Measurements from ENCODE around the gene ZNF750. TPM values are rescaled to one million over a fixed set of nuclear protein-coding genes. Genes with fewer than 3 reads are reported as not detected.

Gene ZNF750
- total and polyA plus RNA-seq, 10 donors = 0.05 to 0.16 (median 0.13) TPM; not detected in 5

DNA sequence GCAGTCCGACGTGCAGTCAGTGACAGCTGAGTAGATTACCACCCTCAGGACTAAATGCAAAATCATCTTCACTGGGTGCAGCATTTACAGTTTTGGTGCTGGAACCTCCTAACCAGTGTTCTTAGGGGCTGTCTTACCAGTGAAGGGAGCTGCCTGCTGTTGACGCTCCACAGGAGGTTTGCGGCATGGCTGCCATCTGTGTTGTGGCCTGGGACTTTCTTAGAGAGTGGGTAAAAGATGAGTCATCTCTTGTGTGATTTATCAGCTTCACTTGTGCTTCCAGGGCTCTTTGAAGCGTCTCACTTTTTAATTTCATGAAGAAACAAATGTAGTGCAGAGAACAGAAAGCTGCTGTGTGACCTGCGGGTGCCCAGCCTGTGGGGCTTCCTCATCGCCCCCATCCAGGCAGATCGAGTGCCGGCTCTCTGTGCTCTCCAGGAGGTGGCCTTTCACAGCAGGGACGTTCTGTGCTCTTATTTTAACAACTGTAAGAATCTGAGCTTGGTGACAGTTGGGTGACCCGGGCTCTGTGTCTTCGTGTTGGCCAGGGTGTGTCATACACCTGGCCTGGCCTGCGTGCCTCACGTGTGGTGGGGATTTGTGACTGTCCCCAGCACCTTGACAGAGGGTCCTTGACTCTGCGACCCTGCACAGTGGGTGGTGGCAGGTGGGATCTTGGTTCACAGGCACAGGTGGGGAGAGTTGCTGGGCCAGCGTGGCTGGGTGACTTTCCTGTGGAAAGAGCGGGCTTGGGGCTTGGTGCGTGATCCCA is 24.3 kb upstream of the ZNF750 start:
- Histone ChIP-seq H3K27ac (peak overlapping the region; percentile 46 to 88 (median 67)), H3K27me3 (replicated peaks in 1 of 7) (no peaks in the 10 kb centered on the region), H3K4me1 (peaks cover 43 to 91% (median 68%) of the 10 kb centered on the region in 6 donors), H3K4me3 (peak overlapping the region in 1 of 8 donors; percentile 28), H3K36me3 (peaks cover 0 to 15% (median 0%) of the 10 kb centered on the region in 6 donors), H3K9me3 (no peaks in the 10 kb centered on the region)
- DNase-seq = peak; percentile 89
- TF ChIP-seq, protein P1, sequence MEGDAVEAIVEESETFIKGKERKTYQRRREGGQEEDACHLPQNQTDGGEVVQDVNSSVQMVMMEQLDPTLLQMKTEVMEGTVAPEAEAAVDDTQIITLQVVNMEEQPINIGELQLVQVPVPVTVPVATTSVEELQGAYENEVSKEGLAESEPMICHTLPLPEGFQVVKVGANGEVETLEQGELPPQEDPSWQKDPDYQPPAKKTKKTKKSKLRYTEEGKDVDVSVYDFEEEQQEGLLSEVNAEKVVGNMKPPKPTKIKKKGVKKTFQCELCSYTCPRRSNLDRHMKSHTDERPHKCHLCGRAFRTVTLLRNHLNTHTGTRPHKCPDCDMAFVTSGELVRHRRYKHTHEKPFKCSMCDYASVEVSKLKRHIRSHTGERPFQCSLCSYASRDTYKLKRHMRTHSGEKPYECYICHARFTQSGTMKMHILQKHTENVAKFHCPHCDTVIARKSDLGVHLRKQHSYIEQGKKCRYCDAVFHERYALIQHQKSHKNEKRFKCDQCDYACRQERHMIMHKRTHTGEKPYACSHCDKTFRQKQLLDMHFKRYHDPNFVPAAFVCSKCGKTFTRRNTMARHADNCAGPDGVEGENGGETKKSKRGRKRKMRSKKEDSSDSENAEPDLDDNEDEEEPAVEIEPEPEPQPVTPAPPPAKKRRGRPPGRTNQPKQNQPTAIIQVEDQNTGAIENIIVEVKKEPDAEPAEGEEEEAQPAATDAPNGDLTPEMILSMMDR (IDR thresholded peaks at IDR 0.05 in 8 of 11, conservative IDR thresholded peaks at IDR 0.05 in 3 of 11) = peak in 2 of 11 experiments; percentile 8 to 24
- TF ChIP-seq POLR2A (IDR thresholded peaks at IDR 0.05) (no peak), POLR2AphosphoS5 (IDR thresholded peaks at IDR 0.05) (peak; percentile 55 to 61 (median 59))
- WGBS, 5 donors = 35 to 65% (median 54%) methylated on average over 8 to 18 of the region's 18 CpGs
- intact Hi-C loops (cut with DNase I; ENCODE audit: low total_unique reads) = no loop called here

DNA sequence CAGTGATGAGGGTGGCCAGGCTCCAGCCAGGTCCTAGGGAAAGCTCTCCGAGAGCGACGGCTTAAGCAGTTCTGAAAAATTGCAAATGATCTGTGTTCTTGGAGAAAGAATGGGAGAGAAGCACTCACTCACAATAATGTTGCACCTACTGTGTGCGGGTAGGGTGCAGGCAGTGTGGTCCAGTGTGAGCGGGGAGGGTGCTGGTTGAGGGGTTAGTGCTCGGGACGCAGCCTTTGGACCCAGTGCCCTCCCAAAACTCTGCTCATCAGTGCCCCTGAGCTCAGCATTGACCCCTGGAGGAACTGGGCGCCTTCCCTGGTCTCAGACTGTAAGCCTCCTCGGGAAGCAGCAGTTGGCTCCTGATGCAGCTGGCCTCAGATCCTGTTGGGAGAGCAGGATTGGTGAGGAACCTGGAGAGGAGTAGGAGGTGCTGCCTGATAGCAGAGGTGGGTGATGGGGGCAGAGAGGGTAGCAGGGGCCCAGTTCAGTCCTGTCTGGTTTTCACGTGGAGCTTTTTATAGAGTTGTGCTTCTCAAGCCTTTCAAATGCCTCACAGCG is 23.6 kb upstream of the ZNF750 start:
- Histone ChIP-seq H3K9me3 (no peaks in the 10 kb centered on the region), H3K36me3 (peaks cover 0 to 15% (median 0%) of the 10 kb centered on the region in 6 donors), H3K27me3 (replicated peaks in 1 of 7) (no peaks in the 10 kb centered on the region), H3K4me3 (peak overlapping the region in 1 of 8 donors; percentile 28), H3K27ac (peak overlapping the region in 7 of 8 donors; percentile 46 to 88 (median 73)), H3K4me1 (peaks cover 46 to 94% (median 68%) of the 10 kb centered on the region in 6 donors)
- intact Hi-C loops (cut with DNase I; ENCODE audit: low total_unique reads) = no loop called here
- no peak for TF ChIP-seq POLR2AphosphoS5 (IDR thresholded peaks at IDR 0.05)
- TF ChIP-seq, protein P1 (IDR thresholded peaks at IDR 0.05 in 8 of 11, conservative IDR thresholded peaks at IDR 0.05 in 3 of 11) = no peak
- TF ChIP-seq POLR2A (IDR thresholded peaks at IDR 0.05) = no peak
- WGBS, 5 donors = 81 to 87% (median 85%) methylated on average over 11 of the region's 11 CpGs
- peak; percentile 71 for DNase-seq

DNA sequence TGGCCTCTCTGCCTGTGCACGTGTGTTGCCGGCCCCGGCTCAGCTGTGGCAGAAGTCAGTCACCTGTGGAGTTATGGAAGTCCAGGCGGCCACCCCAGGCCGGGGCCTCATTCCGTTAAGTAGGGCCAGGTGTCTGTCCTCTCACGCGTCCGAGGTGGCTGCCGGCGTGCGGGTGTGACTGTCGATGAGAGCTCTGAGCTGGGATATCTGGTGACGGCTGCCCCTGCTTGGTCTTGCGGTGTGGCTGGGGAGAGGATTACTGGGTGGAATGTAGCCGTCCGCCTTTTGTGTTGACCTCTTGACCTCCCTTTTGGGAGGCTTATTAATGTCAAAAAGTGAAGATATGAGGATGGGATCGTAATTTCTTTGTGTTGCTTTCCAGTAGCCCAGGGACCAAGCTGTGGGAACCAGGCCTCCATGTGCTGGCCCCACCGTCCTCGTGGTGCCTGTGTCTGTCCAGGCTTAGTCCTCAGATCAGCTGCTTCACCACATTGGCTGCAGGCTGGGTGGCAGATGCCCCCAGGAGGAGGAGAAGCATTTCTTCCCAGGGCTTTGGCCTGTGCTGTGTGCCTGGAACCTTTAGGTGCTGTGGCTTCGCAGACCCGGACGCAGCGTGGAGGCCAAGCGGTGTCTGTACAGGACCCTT is 23.0 kb upstream of the ZNF750 start:
- TF ChIP-seq, protein P1 (IDR thresholded peaks at IDR 0.05 in 8 of 11, conservative IDR thresholded peaks at IDR 0.05 in 3 of 11) = no peak
- TF ChIP-seq POLR2AphosphoS5 (IDR thresholded peaks at IDR 0.05) (no peak), POLR2A (IDR thresholded peaks at IDR 0.05) (no peak)
- DNase-seq = peak; percentile 78
- Histone ChIP-seq H3K27me3 (replicated peaks in 1 of 7) (no peaks in the 10 kb centered on the region), H3K27ac (peak overlapping the region in 7 of 8 donors; percentile 46 to 88 (median 73)), H3K9me3 (no peaks in the 10 kb centered on the region), H3K4me1 (peaks cover 46 to 96% (median 68%) of the 10 kb centered on the region in 6 donors), H3K36me3 (peaks cover 0 to 15% (median 0%) of the 10 kb centered on the region in 6 donors), H3K4me3 (no peak overlapping the region)
- 91 to 96% (median 95%) methylated on average over 22 to 25 of the region's 25 CpGs for WGBS, 5 donors
- intact Hi-C loops (cut with DNase I; ENCODE audit: low total_unique reads) = no loop called here

Data from spleen (tissue), 11 donors.